IMR-90 (cell line): ENCODE results near the gene NCKAP5. TPM values are rescaled to one million over a fixed set of nuclear protein-coding genes. Genes with fewer than 3 reads are reported as not detected.

Experiments used
- ATAC-seq: fragments of 200-7000 bp; cut with Tn5 transposase; 2 replicates; pipeline ENCODE4 v1.9.1; 2020; ENCODE audit warnings: low read depth, mild to moderate bottlenecking, moderate library complexity
- BruUV-seq: library from RNA; stranded (reverse); fragments of 400-500 nt; replicated peaks from 2 replicates; lab custom pipeline; 2021; lab: Mats Ljungman, UMichigan
- CTCF ChIA-PET: fragments of 300-600 bp; formaldehyde crosslinking; extraction: SDS; loops from one replicate; lab custom pipeline; 2021; ENCODE audit warnings: antibody characterized with exemption; lab: Yijun Ruan, JAX
- POLR2A ChIA-PET: fragments of 300-600 bp; sonication (Branson Sonifier 250); formaldehyde crosslinking; loops from one replicate; lab custom pipeline; 2022; ENCODE audit warnings: antibody characterized with exemption; ENCODE audit not compliant: unreplicated experiment; lab: Charles Lee
- DNase-seq: peaks from one replicate; pipeline ENCODE4 v3.0.0; 2013
- H2AFZ ChIP-seq: replicated peaks from 2 replicates; pipeline ENCODE3; 2013; ENCODE audit warnings: low read length, mild to moderate bottlenecking; ENCODE audit not compliant: poor library complexity
- H2AK5ac ChIP-seq: 2 replicates; pipeline ENCODE4 v1.6.1; 2013; ENCODE audit warnings: low read depth, low read length, inconsistent platforms
- H2AK9ac ChIP-seq: replicated peaks from 2 replicates; pipeline ENCODE3; 2013; ENCODE audit warnings: mild to moderate bottlenecking, low read depth, low read length, moderate library complexity; ENCODE audit not compliant: poor library complexity
- H2BK120ac ChIP-seq: 2 replicates; pipeline ENCODE4 v1.6.1; 2013; ENCODE audit warnings: low read depth, low read length, inconsistent platforms
- H2BK15ac ChIP-seq: 3 replicates; pipeline ENCODE4 v1.6.1; 2013; ENCODE audit warnings: low read depth, low read length, inconsistent platforms
- H2BK20ac ChIP-seq: 2 replicates; pipeline ENCODE4 v1.6.1; 2013; ENCODE audit warnings: low read depth, mild to moderate bottlenecking, inconsistent platforms, low read length, moderate library complexity
- H2BK5ac ChIP-seq: 2 replicates; pipeline ENCODE4 v1.6.1; 2013; ENCODE audit warnings: mild to moderate bottlenecking, low read depth, low read length, inconsistent platforms; ENCODE audit not compliant: poor library complexity, severe bottlenecking
- H3K14ac ChIP-seq: replicated peaks from 2 replicates; pipeline ENCODE4 v1.6.1; 2013; ENCODE audit warnings: low read depth, low read length, inconsistent platforms
- H3K18ac ChIP-seq: 2 replicates; pipeline ENCODE4 v1.6.1; 2013; ENCODE audit warnings: low read depth, low read length, control low read depth
- H3K23ac ChIP-seq: 2 replicates; pipeline ENCODE4 v1.6.1; 2013; ENCODE audit warnings: low read depth, low read length, inconsistent platforms
- H3K27ac ChIP-seq: 2 replicates; pipeline ENCODE4 v1.5.1; 2013; ENCODE audit warnings: mild to moderate bottlenecking, control low read depth, low read length; ENCODE audit not compliant: insufficient read depth
- H3K27me3 ChIP-seq: 2 replicates; pipeline ENCODE4 v1.6.1; 2013; ENCODE audit warnings: low read length; ENCODE audit not compliant: control insufficient read depth, insufficient read depth
- H3K36me3 ChIP-seq: 2 replicates; pipeline ENCODE4 v1.6.1; 2013; ENCODE audit warnings: low read length, mixed read lengths; ENCODE audit not compliant: control insufficient read depth, insufficient read depth
- H3K4ac ChIP-seq: 2 replicates; pipeline ENCODE4 v1.6.1; 2013; ENCODE audit warnings: low read depth, low read length, inconsistent platforms
- H3K4me1 ChIP-seq: 2 replicates; pipeline ENCODE4 v1.6.1; 2013; ENCODE audit warnings: low read length, mixed read lengths; ENCODE audit not compliant: control insufficient read depth, insufficient read depth
- H3K4me2 ChIP-seq: 2 replicates; pipeline ENCODE4 v1.6.1; 2013; ENCODE audit warnings: low read depth, mild to moderate bottlenecking, control low read depth, low read length, moderate library complexity
- H3K4me3 ChIP-seq: 2 replicates; pipeline ENCODE4 v1.5.1; 2013; ENCODE audit warnings: low read depth, mild to moderate bottlenecking, control low read depth, low read length, moderate library complexity; ENCODE audit not compliant: insufficient read depth
- H3K56ac ChIP-seq: 2 replicates; pipeline ENCODE4 v1.6.1; 2013; ENCODE audit warnings: low read length, inconsistent platforms; ENCODE audit not compliant: insufficient read depth; ENCODE audit errors: extremely low read depth
- H3K79me1 ChIP-seq, 2 experiments: 2 replicates each; pipeline ENCODE4 v1.6.1; 2013; ENCODE audit warnings: low read length in 2 of 2, inconsistent platforms in 1 of 2, low read depth in 1 of 2
- H3K9ac ChIP-seq: 2 replicates; pipeline ENCODE4 v1.6.1; 2013; ENCODE audit warnings: low read depth, low read length, control low read depth
- H3K9me1 ChIP-seq: 2 replicates; pipeline ENCODE4 v1.6.1; 2013; ENCODE audit warnings: low read length, inconsistent platforms; ENCODE audit not compliant: insufficient read depth
- H3K9me3 ChIP-seq: 2 replicates; pipeline ENCODE4 v1.6.1; 2013; ENCODE audit warnings: low read length; ENCODE audit not compliant: control insufficient read depth, insufficient read depth
- H4K20me1 ChIP-seq: 2 replicates; pipeline ENCODE4 v1.6.1; 2013; ENCODE audit warnings: low read length, inconsistent platforms; ENCODE audit not compliant: insufficient read depth
- H4K5ac ChIP-seq: 2 replicates; pipeline ENCODE4 v1.6.1; 2013; ENCODE audit warnings: mild to moderate bottlenecking, low read depth, low read length, control low read depth
- H4K8ac ChIP-seq, 2 experiments: 2 replicates each; pipeline ENCODE4 v1.6.1; 2013; ENCODE audit warnings: low read depth in 2 of 2, low read length in 2 of 2, control low read depth in 1 of 2, inconsistent platforms in 1 of 2
- H4K91ac ChIP-seq: 2 replicates; pipeline ENCODE4 v1.6.1; 2013; ENCODE audit warnings: low read depth, low read length, inconsistent platforms; ENCODE audit not compliant: insufficient read depth
- CEBPB ChIP-seq: IDR thresholded peaks from 2 replicates; pipeline ENCODE4 v1.6.1; 2012; ENCODE audit warnings: low read depth, low read length, improper control_type of control experiment
- FOS ChIP-seq: fragments of 150-350 bp; IDR thresholded peaks from 2 replicates; pipeline ENCODE4 v1.6.1; 2016; ENCODE audit warnings: low read depth, low read length
- WGBS, 2 experiments: methylation state at CpG; one replicate each; pipeline versions ENCODE4 v1.1.5 to v1.1.7; 2013; ENCODE audit warnings: missing lambda C conversion rate in 2 of 2; ENCODE audit not compliant: insufficient read length in 1 of 2; ENCODE audit errors: extremely low coverage in 2 of 2; 5-methylcytosine and 5-hydroxymethylcytosine counted together
- dilution Hi-C: fragments of 300-500 bp; cut with HindIII; formaldehyde crosslinking; loops from one replicate; pipeline ENCODE4 v1.14.3; 2018; ENCODE audit warnings: low sequenced_read_pairs; ENCODE audit not compliant: unreplicated experiment
- in situ Hi-C: fragments of 300-500 bp; cut with MboI; formaldehyde crosslinking; loops from 3 replicates; pipeline ENCODE4 v1.14.3; 2019; ENCODE audit warnings: low sequenced_read_pairs, inconsistent platforms, mixed read lengths
- intact Hi-C: fragments of 100-400 bp; cut with micrococcal nuclease; formaldehyde crosslinking; loops from 2 replicates; pipeline ENCODE4 v1.10.0; 2022
- polyA plus RNA-seq, 3 experiments: library from polyadenylated mRNA; depleted of rRNA; stranded (reverse); fragments of >200 nt; gene quantifications; 2 replicates each; pipeline ENCODE4 v1.2.3, GENCODE V29; 2012; ENCODE audit warnings: low replicate concordance in 1 of 3
- total RNA-seq: library from RNA; depleted of rRNA; stranded (reverse); fragments of >200 nt; gene quantifications from 2 replicates; pipeline ENCODE4 v1.2.3, GENCODE V29; 2012

NCKAP5 gene
- total and polyA plus RNA-seq, 2 of the 4 experiments (the other 2 are of a cell fraction), result 2.7 to 3.9 TPM

GRCh38 chr2:132909427-132909826, 658.8 kb downstream of the NCKAP5 start:
- Histone ChIP-seq H3K23ac (no peak overlapping the region), H3K27me3 (no peaks in the 10 kb centered on the region), H3K9me1 (peaks cover under 1% of the 10 kb centered on the region; the same call in 1 of the 2 replicates), H3K9ac (no peak overlapping the region), H2BK120ac (no peak overlapping the region), H4K5ac (no peak overlapping the region), H3K14ac (no peak overlapping the region), H2BK5ac (no peak overlapping the region), H2AFZ (no peak overlapping the region), H3K4ac (no peak overlapping the region), H3K4me2 (no peak overlapping the region), H3K79me1 (peaks cover 0 to 5% of the 10 kb centered on the region in 2 experiments; a peak in 2 of 4 replicates), H2BK20ac (no peak overlapping the region), H3K4me1 (peaks cover 7% of the 10 kb centered on the region), H2BK15ac (no peak overlapping the region), H3K36me3 (no peaks in the 10 kb centered on the region), H3K9me3 (no peaks in the 10 kb centered on the region), H3K56ac (no peak overlapping the region), H3K4me3 (no peak overlapping the region), H3K18ac (no peak overlapping the region), H4K8ac (no peak overlapping the region), H4K20me1 (no peaks in the 10 kb centered on the region; the same call in 1 of the 2 replicates), H2AK5ac (no peak overlapping the region), H4K91ac (no peak overlapping the region), H3K27ac (no peak overlapping the region), H2AK9ac (no peak overlapping the region)
- in situ Hi-C loops (no loop called here), dilution Hi-C loops (no loop called here), intact Hi-C loops (no loop called here)
- no CpG with 5 or more reads among the region's 2 CpGs for WGBS, 2 experiments
- TF ChIP-seq CEBPB (no peak), FOS (peak; percentile 56; the same call in 1 of the 2 replicates)
- DNase-seq (peak; percentile 68), ATAC-seq (peak; percentile 48; the same call in 1 of the 2 replicates)
- ChIA-PET CTCF (no interaction called here), POLR2A (no interaction called here)
- no TSS peak for BruUV-seq
